ENCODE data around the gene LCN9.

LCN9 gene

GRCh38 chr9:135678236-135679017 lies 15.3 kb downstream of the LCN9 start:
- no peak overlapping the region for H3K4me3 ChIP-seq (ENCODE audit: control insufficient read depth, low read depth, low read length)
- no peak for DNase-seq (ENCODE audit: low read depth)
- TF ChIP-seq CTCF (conservative IDR thresholded peaks at IDR 0.05; ENCODE audit: control insufficient read depth, insufficient read depth, low read depth, low read length), result no peak

- H3K4me3 ChIP-seq (ENCODE audit: control insufficient read depth, low read depth, low read length), result no peak overlapping the region
- DNase-seq (ENCODE audit: low read depth), result no peak
- no peak for TF ChIP-seq CTCF (conservative IDR thresholded peaks at IDR 0.05; ENCODE audit: control insufficient read depth, insufficient read depth, low read depth, low read length)
Measured at GRCh38 chr9:135680056-135680455, 16.9 kb downstream of the LCN9 start.

GRCh38 chr9:135681161-135681560 lies 18.1 kb downstream of the LCN9 start:
- no peak for DNase-seq (ENCODE audit: low read depth)
- TF ChIP-seq CTCF (conservative IDR thresholded peaks at IDR 0.05; ENCODE audit: control insufficient read depth, insufficient read depth, low read depth, low read length), result no peak
- no peak overlapping the region for H3K4me3 ChIP-seq (ENCODE audit: control insufficient read depth, low read depth, low read length)

GRCh38 chr9:135683401-135684034 lies 20.4 kb downstream of the LCN9 start:
- H3K4me3 ChIP-seq (ENCODE audit: control insufficient read depth, low read depth, low read length), result no peak overlapping the region
- no peak for TF ChIP-seq CTCF (conservative IDR thresholded peaks at IDR 0.05; ENCODE audit: control insufficient read depth, insufficient read depth, low read depth, low read length)
- DNase-seq (ENCODE audit: low read depth), result no peak

- no peak for DNase-seq (ENCODE audit: low read depth)
- H3K4me3 ChIP-seq (ENCODE audit: control insufficient read depth, low read depth, low read length), result no peak overlapping the region
- no peak for TF ChIP-seq CTCF (conservative IDR thresholded peaks at IDR 0.05; ENCODE audit: control insufficient read depth, insufficient read depth, low read depth, low read length)
Measured at GRCh38 chr9:135684691-135685090, 21.6 kb downstream of the LCN9 start.

GRCh38 chr9:135687216-135687615 lies 24.1 kb downstream of the LCN9 start:
- no peak for DNase-seq (ENCODE audit: low read depth)
- TF ChIP-seq CTCF (conservative IDR thresholded peaks at IDR 0.05; ENCODE audit: control insufficient read depth, insufficient read depth, low read depth, low read length), result no peak
- H3K4me3 ChIP-seq (ENCODE audit: control insufficient read depth, low read depth, low read length), result no peak overlapping the region

Measured in fibroblast of mammary gland (primary cell).